NCI-H2227 (cell line): Measurements from ENCODE around the gene MLLT10.

Experiments used
- DNase-seq: peaks from one replicate; lab custom pipeline; 2025; ENCODE audit not compliant: unreplicated experiment; lab: John Stamatoyannopoulos, UW

MLLT10 gene

GRCh38 chr10:21533467-21534279, at the start of gene MLLT10:
Gene MLLT10, plus strand, starts transcription at chr10:21534232. Its CDS starts 413 bp downstream, at chr10:21534645.
- peak; percentile 97 for DNase-seq

GRCh38 chr10:21487416-21488180, 46.4 kb upstream of the MLLT10 start:
- no peak for DNase-seq

- no peak for DNase-seq
Measured at GRCh38 chr10:21488246-21488956, 45.6 kb upstream of the MLLT10 start.

GRCh38 chr10:21488957-21489446, 45.0 kb upstream of the MLLT10 start:
- no peak for DNase-seq

- DNase-seq, result no peak
Measured at GRCh38 chr10:21490028-21490710, 43.9 kb upstream of the MLLT10 start.

- no peak for DNase-seq
Measured at GRCh38 chr10:21490711-21491105, 43.3 kb upstream of the MLLT10 start.

- DNase-seq, result no peak
Measured at GRCh38 chr10:21492421-21492820, 41.6 kb upstream of the MLLT10 start.

GRCh38 chr10:21493784-21494183, 40.2 kb upstream of the MLLT10 start:
- DNase-seq, result no peak

- peak; percentile 35 for DNase-seq
Measured at GRCh38 chr10:21494191-21495001, 39.6 kb upstream of the MLLT10 start.

GRCh38 chr10:21495002-21495751, 38.9 kb upstream of the MLLT10 start:
- DNase-seq, result no peak

GRCh38 chr10:21495752-21496342, 38.2 kb upstream of the MLLT10 start:
- peak; percentile 89 for DNase-seq

GRCh38 chr10:21496343-21497176, 37.5 kb upstream of the MLLT10 start:
- peak; percentile 65 for DNase-seq

GRCh38 chr10:21497177-21497807, 36.7 kb upstream of the MLLT10 start:
- peak; percentile 88 for DNase-seq

GRCh38 chr10:21498377-21498776, 35.7 kb upstream of the MLLT10 start:
- DNase-seq, result no peak

GRCh38 chr10:21498986-21499385, 35.0 kb upstream of the MLLT10 start:
- DNase-seq, result no peak

- DNase-seq, result no peak
Measured at GRCh38 chr10:21499701-21500577, 34.1 kb upstream of the MLLT10 start.

- DNase-seq, result no peak
Measured at GRCh38 chr10:21500578-21500910, 33.5 kb upstream of the MLLT10 start.
